Transverse colon (tissue), 4 donors: Measurements from ENCODE around the gene GSTA2. TPM values are rescaled to one million over a fixed set of nuclear protein-coding genes. Genes with fewer than 3 reads are reported as not detected.

Source experiments
- DNase-seq: peaks from one replicate; pipeline ENCODE4 v3.0.0-alpha.2; 2019
- H3K27ac ChIP-seq, 4 donors: fragments of 200-600 bp; sonication (generic); 2 replicates each; pipeline ENCODE4 v1.5.1; 2016 to 2018; ENCODE audit warnings: inconsistent platforms in 4 of 4
- H3K27me3 ChIP-seq: fragments of 200-600 bp; sonication (generic); 2 replicates; pipeline ENCODE4 v1.5.1; 2017; ENCODE audit warnings: inconsistent platforms
- H3K36me3 ChIP-seq, 4 donors: fragments of 200-600 bp; sonication (generic); 2 replicates each; pipeline ENCODE4 v1.5.1; 2017 to 2019; ENCODE audit warnings: inconsistent platforms in 4 of 4
- H3K4me1 ChIP-seq, 4 donors: fragments of 200-600 bp; sonication (generic); 2 replicates each; pipeline ENCODE4 v1.5.1; 2017 to 2020; ENCODE audit warnings: inconsistent platforms in 4 of 4
- H3K4me3 ChIP-seq, 4 donors: fragments of 200-600 bp; sonication (generic); 1 replicate in 1 of 4; 2 replicates in 3 of 4; pipeline versions ENCODE4 v1.5.1 to v1.6.1; 2017 to 2019; ENCODE audit warnings: inconsistent platforms in 4 of 4
- H3K9me3 ChIP-seq, 2 donors: fragments of 200-600 bp; sonication (generic); 2 replicates each; pipeline ENCODE4 v1.5.1; 2017 to 2019; ENCODE audit warnings: inconsistent platforms in 2 of 2
- CTCF ChIP-seq, 5 experiments: fragments of 200-600 bp in 3 of 5; fragments of 450-650 bp in 2 of 5; sonication (generic) in 3 of 5; IDR thresholded peaks; 1 replicate in 2 of 5; 2 replicates in 3 of 5; pipeline ENCODE4 v1.5.1; 2016 to 2017; ENCODE audit warnings: antibody characterized with exemption in 5 of 5, inconsistent platforms in 3 of 5, mild to moderate bottlenecking in 2 of 5, moderate library complexity in 1 of 5
- EP300 ChIP-seq: sonication (generic); formaldehyde crosslinking; IDR thresholded peaks from one replicate; pipeline ENCODE4 v1.6.1; 2017; ENCODE audit warnings: antibody characterized with exemption, low read depth
- POLR2A ChIP-seq: fragments of 450-650 bp; IDR thresholded peaks from one replicate; pipeline ENCODE4 v1.6.1; 2016; ENCODE audit warnings: antibody characterized with exemption, mild to moderate bottlenecking, moderate library complexity
- POLR2AphosphoS5 ChIP-seq, 3 donors: sonication (generic); formaldehyde crosslinking; IDR thresholded peaks; one replicate each; pipeline ENCODE4 v1.6.1; 2016; ENCODE audit warnings: antibody characterized with exemption in 3 of 3
- WGBS, 2 donors: methylation state at CpG; one replicate each; pipeline ENCODE4 v1.1.5; 2018; ENCODE audit warnings: low coverage in 1 of 2; 5-methylcytosine and 5-hydroxymethylcytosine counted together
- in situ Hi-C, 4 donors: fragments of 200-750 bp; cut with MboI; loops; one replicate each; pipeline versions ENCODE4 v1.15.0 to v1.15.1; 2017; ENCODE audit warnings: low sequenced_read_pairs in 3 of 4, low pct_ligation_motif_present in 1 of 4, low pct_unique_long_range_greater_than_20kb in 1 of 4
- intact Hi-C: fragments of 100-400 bp; cut with DNase I; formaldehyde crosslinking; loops from one replicate; pipeline ENCODE4 v1.15.1; 2023; ENCODE audit warnings: low total_unique reads
- total RNA-seq, 4 donors: library from RNA; depleted of rRNA; stranded (reverse); fragments of >200 nt; gene quantifications; one replicate each; pipeline ENCODE4 v1.1.0, GENCODE V29; 2016

The GSTA2 gene
- total RNA-seq, 4 donors from 2014 or later, result 1.00 TPM; not detected in 3

GRCh38 chr6:52746213-52746612, 17.1 kb downstream of the GSTA2 start:
- Histone ChIP-seq H3K36me3 (no peaks in the 10 kb centered on the region), H3K9me3 (no peaks in the 10 kb centered on the region), H3K4me1 (no peaks in the 10 kb centered on the region), H3K4me3 (no peak overlapping the region), H3K27me3 (no peaks in the 10 kb centered on the region), H3K27ac (no peak overlapping the region)
- 63 to 70% methylated on average over 4 of the region's 4 CpGs for whole genome bisulfite sequencing, 2 donors
- no peak for DNase-seq
- intact Hi-C loops (no loop called here), in situ Hi-C loops (no loop called here)
- TF ChIP-seq CTCF (IDR thresholded peaks at IDR 0.05), result no peak
- TF ChIP-seq POLR2AphosphoS5 (IDR thresholded peaks at IDR 0.05), result no peak
- no peak for TF ChIP-seq POLR2A
- no peak for TF ChIP-seq EP300

- TF ChIP-seq EP300 (no peak), CTCF (IDR thresholded peaks at IDR 0.05) (no peak), POLR2A (no peak), POLR2AphosphoS5 (IDR thresholded peaks at IDR 0.05) (no peak)
- H3K27me3 ChIP-seq, result no peaks in the 10 kb centered on the region
- no peak overlapping the region for H3K27ac ChIP-seq
- DNase-seq, result no peak
- no peaks in the 10 kb centered on the region for H3K4me1 ChIP-seq
- 0 to 42% methylated on average over 1 of the region's 1 CpG for WGBS, 2 donors
- in situ Hi-C loops (no loop called here), intact Hi-C loops (no loop called here)
- no peak overlapping the region for H3K4me3 ChIP-seq
- no peaks in the 10 kb centered on the region for H3K9me3 ChIP-seq
- H3K36me3 ChIP-seq, result no peaks in the 10 kb centered on the region
Measured at GRCh38 chr6:52745764-52746201, 17.5 kb downstream of the GSTA2 start.

GRCh38 chr6:52741872-52742271, 21.4 kb downstream of the GSTA2 start:
- no peak for DNase-seq
- 93 to 100% methylated on average over 1 of the region's 1 CpG for WGBS, 2 donors
- no peaks in the 10 kb centered on the region for H3K27me3 ChIP-seq
- intact Hi-C loops, result no loop called here
- H3K4me3 ChIP-seq, result no peak overlapping the region
- H3K27ac ChIP-seq, result no peak overlapping the region
- H3K36me3 ChIP-seq, result no peaks in the 10 kb centered on the region
- in situ Hi-C loops, result no loop called here
- TF ChIP-seq POLR2A (no peak), CTCF (IDR thresholded peaks at IDR 0.05) (no peak), POLR2AphosphoS5 (IDR thresholded peaks at IDR 0.05) (no peak), EP300 (no peak)
- H3K4me1 ChIP-seq, result no peaks in the 10 kb centered on the region
- no peaks in the 10 kb centered on the region for H3K9me3 ChIP-seq

- H3K4me1 ChIP-seq, result no peaks in the 10 kb centered on the region
- no peak overlapping the region for H3K27ac ChIP-seq
- no peaks in the 10 kb centered on the region for H3K27me3 ChIP-seq
Measured at GRCh38 chr6:52739627-52740026, 23.6 kb downstream of the GSTA2 start.

More at GRCh38 chr6:52739627-52740026, 23.6 kb downstream of the GSTA2 start:
- Histone ChIP-seq H3K9me3 (no peaks in the 10 kb centered on the region), H3K36me3 (no peaks in the 10 kb centered on the region), H3K4me3 (no peak overlapping the region)
- in situ Hi-C loops (no loop called here), intact Hi-C loops (no loop called here)
- no peak for DNase-seq
- WGBS, 2 donors, result 82 to 86% methylated on average over 3 of the region's 3 CpGs
- TF ChIP-seq POLR2A (no peak), EP300 (no peak), POLR2AphosphoS5 (IDR thresholded peaks at IDR 0.05) (no peak), CTCF (IDR thresholded peaks at IDR 0.05) (no peak)
